WTC11 (cell line): ENCODE results near the gene TMEM266. TPM values are rescaled to one million over a fixed set of nuclear protein-coding genes. Genes with fewer than 3 reads are reported as not detected.
A peak's percentile ranks its signal among the peaks of the same experiment; 100 is the strongest.

Source experiments
- ATAC-seq: fragments of 200-7000 bp; cut with Tn5 transposase; 2 replicates; pipeline ENCODE4 v1.10.0; 2021; ENCODE audit warnings: mild to moderate bottlenecking, moderate library complexity
- CTCF ChIA-PET: fragments of 300-600 bp; sonication (Branson Sonifier 250); formaldehyde crosslinking; loops from one replicate; lab custom pipeline; 2021; ENCODE audit warnings: antibody characterized with exemption; lab: Charles Lee
- POLR2A ChIA-PET: fragments of 350-600 bp; sonication (Branson Sonifier 250); formaldehyde crosslinking; loops from one replicate; lab custom pipeline; 2021; ENCODE audit warnings: antibody characterized with exemption; lab: Charles Lee
- DNase-seq: peaks from one replicate; pipeline ENCODE4 v3.0.0; 2021; ENCODE audit warnings: low spot score
- H3K27ac Mint-ChIP-seq: 2 replicates; pipeline ENCODE4 v1.8.0; 2021; ENCODE audit warnings: mixed read lengths
- H3K27me3 Mint-ChIP-seq: 2 replicates; pipeline ENCODE4 v1.8.0; 2021; ENCODE audit warnings: low read depth, mild to moderate bottlenecking, moderate library complexity, mixed read lengths
- H3K36me3 Mint-ChIP-seq: 2 replicates; pipeline ENCODE4 v1.8.0; 2021; ENCODE audit warnings: mixed read lengths
- H3K4me1 Mint-ChIP-seq: 2 replicates; pipeline ENCODE4 v1.8.0; 2022; ENCODE audit warnings: mixed read lengths
- H3K4me3 Mint-ChIP-seq: 2 replicates; pipeline ENCODE4 v1.8.0; 2021; ENCODE audit warnings: mild to moderate bottlenecking, moderate library complexity, mixed read lengths
- H3K9me3 Mint-ChIP-seq: 2 replicates; pipeline ENCODE4 v1.8.0; 2021; ENCODE audit warnings: mixed read lengths
- CREM ChIP-seq: sonication (generic); formaldehyde crosslinking; IDR thresholded peaks from 2 replicates; pipeline ENCODE4 v1.8.1; 2022; ENCODE audit warnings: mild to moderate bottlenecking, missing genetic modification reagents, moderate library complexity
- CTCF ChIP-seq: fragments of 200-600 bp; IDR thresholded peaks from 2 replicates; pipeline ENCODE4 v1.8.0; 2022; ENCODE audit warnings: antibody characterized with exemption
- FOXJ3 ChIP-seq: sonication (generic); formaldehyde crosslinking; IDR thresholded peaks from 2 replicates; pipeline ENCODE4 v1.9.0; 2021; ENCODE audit warnings: missing genetic modification reagents, mild to moderate bottlenecking, borderline replicate concordance
- FOXP4 ChIP-seq: sonication (generic); formaldehyde crosslinking; IDR thresholded peaks from 2 replicates; pipeline ENCODE4 v1.8.0; 2022; ENCODE audit warnings: mild to moderate bottlenecking, missing genetic modification reagents
- GRHL2 ChIP-seq: fragments of 250-450 bp; sonication (Bioruptor Pico); IDR thresholded peaks from 2 replicates; pipeline ENCODE4 v1.8.0; 2022; ENCODE audit warnings: mild to moderate bottlenecking, moderate library complexity; ENCODE audit not compliant: insufficient replicate concordance, severe bottlenecking
- MXD4 ChIP-seq: fragments of 250-450 bp; sonication (Bioruptor Pico); IDR thresholded peaks from 2 replicates; pipeline ENCODE4 v1.8.0; 2021; ENCODE audit warnings: mild to moderate bottlenecking, moderate library complexity, borderline replicate concordance
- STAT6 ChIP-seq: sonication (generic); formaldehyde crosslinking; conservative IDR thresholded peaks from 2 replicates; pipeline ENCODE4 v1.8.1; 2023; ENCODE audit warnings: mild to moderate bottlenecking, low read depth, missing genetic modification reagents, moderate library complexity
- TP53 ChIP-seq: sonication (generic); formaldehyde crosslinking; IDR thresholded peaks from 2 replicates; pipeline ENCODE4 v1.8.1; 2023; ENCODE audit warnings: mild to moderate bottlenecking, missing genetic modification reagents
- ZNF671 ChIP-seq: fragments of 250-450 bp; sonication (Bioruptor Pico); IDR thresholded peaks from 2 replicates; pipeline ENCODE4 v1.8.0; 2021; ENCODE audit warnings: mild to moderate bottlenecking
- total RNA-seq: library from RNA; stranded (reverse); gene quantifications from 3 replicates; pipeline ENCODE4 v1.2.3, GENCODE V29; 2021
- TF ChIP-seq, protein P1 (sequence below): fragments of 250-450 bp; sonication (Bioruptor Pico); IDR thresholded peaks from 2 replicates; pipeline ENCODE4 v1.9.0; 2021; ENCODE audit warnings: mild to moderate bottlenecking
- TF ChIP-seq, protein P2 (sequence below): sonication (generic); formaldehyde crosslinking; IDR thresholded peaks from 2 replicates; pipeline ENCODE4 v1.8.1; 2023; ENCODE audit warnings: mild to moderate bottlenecking, missing genetic modification reagents, moderate library complexity
- TF ChIP-seq, protein P3 (sequence below): fragments of 250-450 bp; sonication (Bioruptor Pico); IDR thresholded peaks from 2 replicates; pipeline ENCODE4 v2.1.2; 2022; ENCODE audit warnings: mild to moderate bottlenecking, moderate library complexity
- TF ChIP-seq, protein P4 (sequence below): sonication (generic); formaldehyde crosslinking; IDR thresholded peaks from 2 replicates; pipeline ENCODE4 v1.8.1; 2022; ENCODE audit warnings: missing genetic modification reagents, borderline replicate concordance
- TF ChIP-seq, protein P5 (sequence below): sonication (generic); formaldehyde crosslinking; IDR thresholded peaks from 2 replicates; pipeline ENCODE4 v1.8.1; 2022; ENCODE audit warnings: low read depth, missing genetic modification reagents, borderline replicate concordance

TMEM266 gene
- total RNA-seq, 1 experiment from 2014 or later = 8.6 TPM

GRCh38 chr15:76193934-76194333, 134.1 kb downstream of the TMEM266 start (continued):
- TF ChIP-seq GRHL2 (CRISPR knock-in tag) (no peak), CTCF (no peak), MXD4 (CRISPR knock-in tag) (no peak), TP53 (CRISPR knock-in tag) (no peak), ZNF671 (CRISPR knock-in tag) (no peak)
- TF ChIP-seq, protein P1, sequence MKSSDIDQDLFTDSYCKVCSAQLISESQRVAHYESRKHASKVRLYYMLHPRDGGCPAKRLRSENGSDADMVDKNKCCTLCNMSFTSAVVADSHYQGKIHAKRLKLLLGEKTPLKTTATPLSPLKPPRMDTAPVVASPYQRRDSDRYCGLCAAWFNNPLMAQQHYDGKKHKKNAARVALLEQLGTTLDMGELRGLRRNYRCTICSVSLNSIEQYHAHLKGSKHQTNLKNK (CRISPR knock-in tag) = no peak
- TF ChIP-seq, protein P2, sequence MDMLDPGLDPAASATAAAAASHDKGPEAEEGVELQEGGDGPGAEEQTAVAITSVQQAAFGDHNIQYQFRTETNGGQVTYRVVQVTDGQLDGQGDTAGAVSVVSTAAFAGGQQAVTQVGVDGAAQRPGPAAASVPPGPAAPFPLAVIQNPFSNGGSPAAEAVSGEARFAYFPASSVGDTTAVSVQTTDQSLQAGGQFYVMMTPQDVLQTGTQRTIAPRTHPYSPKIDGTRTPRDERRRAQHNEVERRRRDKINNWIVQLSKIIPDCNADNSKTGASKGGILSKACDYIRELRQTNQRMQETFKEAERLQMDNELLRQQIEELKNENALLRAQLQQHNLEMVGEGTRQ = no peak

- Mint-ChIP-seq H3K36me3 (no peaks in the 10 kb centered on the region), H3K27ac (no peak overlapping the region; the same call in 1 of the 2 replicates), H3K9me3 (no peaks in the 10 kb centered on the region), H3K4me1 (peaks cover 22% of the 10 kb centered on the region), H3K27me3 (peaks cover 4% of the 10 kb centered on the region), H3K4me3 (no peak overlapping the region)
- ATAC-seq (no peak), DNase-seq (no peak)
- TF ChIP-seq MXD4 (CRISPR knock-in tag) = no peak
- POLR2A ChIA-PET = no interaction called here
- CTCF ChIA-PET = interaction anchor here (1.0 to 3.5 kb wide), 2 partner anchors 10 to 45 kb away, joined by 3 to 15 read pairs; no protein-coding TSS in a partner anchor
Measured at GRCh38 chr15:76195506-76196268, 135.9 kb downstream of the TMEM266 start.

DNA sequence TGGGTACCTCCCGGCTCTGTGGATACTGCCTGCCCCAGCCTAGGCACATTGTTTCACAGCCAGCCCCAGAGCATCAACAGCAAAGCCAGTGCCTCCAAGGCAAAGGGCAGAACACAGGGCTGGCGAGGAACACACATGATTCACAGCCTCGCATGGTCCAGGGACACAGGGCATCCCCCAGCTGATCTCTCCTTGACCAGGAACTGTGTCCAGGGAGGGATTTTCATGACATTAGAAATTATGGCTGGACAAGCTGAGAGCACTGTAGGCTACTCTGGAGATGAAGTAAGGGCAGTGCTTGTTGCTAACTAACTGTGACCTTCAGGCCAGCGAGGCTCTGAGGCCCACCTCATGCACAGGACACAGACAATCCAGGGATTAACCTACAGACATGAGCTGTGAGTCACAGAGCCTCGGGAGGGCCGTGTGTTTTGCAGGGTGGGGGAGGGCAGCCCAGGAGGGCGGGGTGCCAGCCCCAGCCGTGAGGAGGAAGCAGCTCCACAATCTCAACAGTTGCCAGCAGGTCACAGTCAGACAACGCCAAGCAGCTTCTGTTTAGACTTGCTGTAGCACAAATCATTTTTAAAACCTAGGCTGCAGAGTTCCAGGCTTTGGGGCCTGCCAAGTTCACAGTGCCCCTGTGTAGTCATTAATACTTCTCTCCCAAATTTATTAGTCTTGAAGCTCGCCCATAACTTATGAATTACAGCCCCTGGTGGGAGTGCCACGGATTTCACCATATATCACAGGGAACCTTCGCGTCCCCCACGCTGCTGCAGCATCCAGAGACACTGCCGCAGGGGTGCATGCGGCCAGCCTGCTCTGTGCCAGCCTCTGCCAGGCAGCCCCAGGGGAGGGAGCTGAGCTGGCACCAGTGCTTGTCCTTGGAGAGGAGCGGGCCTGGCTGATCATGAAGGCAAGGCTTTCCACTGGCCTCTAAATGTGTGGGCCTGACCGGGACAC, 136.8 kb downstream of the TMEM266 start:
- peak; percentile 14 for ATAC-seq
- H3K36me3 Mint-ChIP-seq = no peaks in the 10 kb centered on the region
- peaks cover 22% of the 10 kb centered on the region for H3K4me1 Mint-ChIP-seq
- H3K4me3 Mint-ChIP-seq = no peak overlapping the region
- no peak overlapping the region for H3K27ac Mint-ChIP-seq
- ChIA-PET POLR2A (interaction anchor here (0.5 kb wide), 1 partner anchor 32 kb away, joined by 6 read pairs; no protein-coding TSS in a partner anchor), CTCF (interaction anchor here (1.0 to 3.5 kb wide), 4 partner anchors 11 to 134 kb away, joined by 3 to 15 read pairs (median 4); no protein-coding TSS in a partner anchor)
- H3K9me3 Mint-ChIP-seq = no peaks in the 10 kb centered on the region
- no peaks in the 10 kb centered on the region for H3K27me3 Mint-ChIP-seq
- no peak for DNase-seq
- no peak for TF ChIP-seq CREM (CRISPR knock-in tag)
- TF ChIP-seq FOXP4 (CRISPR knock-in tag) = no peak
- no peak for TF ChIP-seq FOXJ3
- TF ChIP-seq, protein P3, sequence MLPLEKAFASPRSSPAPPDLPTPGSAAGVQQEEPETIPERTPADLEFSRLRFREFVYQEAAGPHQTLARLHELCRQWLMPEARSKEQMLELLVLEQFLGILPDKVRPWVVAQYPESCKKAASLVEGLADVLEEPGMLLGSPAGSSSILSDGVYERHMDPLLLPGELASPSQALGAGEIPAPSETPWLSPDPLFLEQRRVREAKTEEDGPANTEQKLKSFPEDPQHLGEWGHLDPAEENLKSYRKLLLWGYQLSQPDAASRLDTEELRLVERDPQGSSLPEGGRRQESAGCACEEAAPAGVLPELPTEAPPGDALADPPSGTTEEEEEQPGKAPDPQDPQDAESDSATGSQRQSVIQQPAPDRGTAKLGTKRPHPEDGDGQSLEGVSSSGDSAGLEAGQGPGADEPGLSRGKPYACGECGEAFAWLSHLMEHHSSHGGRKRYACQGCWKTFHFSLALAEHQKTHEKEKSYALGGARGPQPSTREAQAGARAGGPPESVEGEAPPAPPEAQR (CRISPR knock-in tag) = no peak
- TF ChIP-seq, protein P4, sequence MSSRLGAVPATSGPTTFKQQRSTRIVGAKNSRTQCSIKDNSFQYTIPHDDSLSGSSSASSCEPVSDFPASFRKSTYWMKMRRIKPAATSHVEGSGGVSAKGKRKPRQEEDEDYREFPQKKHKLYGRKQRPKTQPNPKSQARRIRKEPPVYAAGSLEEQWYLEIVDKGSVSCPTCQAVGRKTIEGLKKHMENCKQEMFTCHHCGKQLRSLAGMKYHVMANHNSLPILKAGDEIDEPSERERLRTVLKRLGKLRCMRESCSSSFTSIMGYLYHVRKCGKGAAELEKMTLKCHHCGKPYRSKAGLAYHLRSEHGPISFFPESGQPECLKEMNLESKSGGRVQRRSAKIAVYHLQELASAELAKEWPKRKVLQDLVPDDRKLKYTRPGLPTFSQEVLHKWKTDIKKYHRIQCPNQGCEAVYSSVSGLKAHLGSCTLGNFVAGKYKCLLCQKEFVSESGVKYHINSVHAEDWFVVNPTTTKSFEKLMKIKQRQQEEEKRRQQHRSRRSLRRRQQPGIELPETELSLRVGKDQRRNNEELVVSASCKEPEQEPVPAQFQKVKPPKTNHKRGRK (CRISPR knock-in tag) = no peak
- TF ChIP-seq STAT6 = no peak
- TF ChIP-seq, protein P5, sequence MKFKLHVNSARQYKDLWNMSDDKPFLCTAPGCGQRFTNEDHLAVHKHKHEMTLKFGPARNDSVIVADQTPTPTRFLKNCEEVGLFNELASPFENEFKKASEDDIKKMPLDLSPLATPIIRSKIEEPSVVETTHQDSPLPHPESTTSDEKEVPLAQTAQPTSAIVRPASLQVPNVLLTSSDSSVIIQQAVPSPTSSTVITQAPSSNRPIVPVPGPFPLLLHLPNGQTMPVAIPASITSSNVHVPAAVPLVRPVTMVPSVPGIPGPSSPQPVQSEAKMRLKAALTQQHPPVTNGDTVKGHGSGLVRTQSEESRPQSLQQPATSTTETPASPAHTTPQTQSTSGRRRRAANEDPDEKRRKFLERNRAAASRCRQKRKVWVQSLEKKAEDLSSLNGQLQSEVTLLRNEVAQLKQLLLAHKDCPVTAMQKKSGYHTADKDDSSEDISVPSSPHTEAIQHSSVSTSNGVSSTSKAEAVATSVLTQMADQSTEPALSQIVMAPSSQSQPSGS (CRISPR knock-in tag) = no peak
